Measurements from ENCODE around the gene MYO1H. TPM values are rescaled to one million over a fixed set of nuclear protein-coding genes. Genes with fewer than 3 reads are reported as not detected.
"Not testable (repeated sequence)": the region's sequence is repeated elsewhere in the genome, so short reads cannot be mapped to it uniquely, and the experiment has no call there.

MYO1H gene
- total RNA-seq, 1 experiment from 2014 or later = not detected

DNA sequence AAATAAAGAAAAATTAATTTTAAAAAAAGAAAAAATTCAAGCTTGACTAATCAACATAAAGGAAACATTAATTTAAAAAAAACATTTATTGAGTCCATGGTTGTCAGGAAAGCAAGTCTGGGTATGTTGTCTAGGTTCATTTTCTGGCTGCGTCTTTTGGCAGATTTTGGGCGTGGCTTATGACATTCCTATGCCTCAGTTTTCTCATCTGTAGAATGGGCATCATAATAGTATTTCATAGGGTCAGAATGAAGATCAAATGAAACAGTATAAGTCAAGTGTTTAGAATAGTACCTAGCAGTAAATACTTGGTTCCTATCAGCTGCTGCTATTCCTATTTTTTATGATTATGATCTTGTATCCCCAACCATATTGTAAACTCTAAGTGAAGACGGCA lies 40.5 kb downstream of the MYO1H start:
- Mint-ChIP-seq H3K27ac (ENCODE audit: low read depth, unreplicated experiment) (no peak overlapping the region), H3K36me3 (ENCODE audit: insufficient read depth, unreplicated experiment) (peaks cover 5% of the 10 kb centered on the region), H3K27me3 (ENCODE audit: insufficient read depth, unreplicated experiment) (peaks cover 40% of the 10 kb centered on the region), H3K9me3 (ENCODE audit: unreplicated experiment) (no peaks in the 10 kb centered on the region), H3K4me3 (ENCODE audit: unreplicated experiment) (no peak overlapping the region), H3K4me1 (ENCODE audit: insufficient read depth, unreplicated experiment) (peaks cover 11% of the 10 kb centered on the region)
- ChIA-PET POLR2A (no interaction called here), CTCF (interaction anchor here (0.5 to 5.2 kb wide), 11 partner anchors 13 to 315 kb away, joined by 3 to 116 read pairs (median 3); no protein-coding TSS in a partner anchor)
- TF ChIP-seq, protein P1, sequence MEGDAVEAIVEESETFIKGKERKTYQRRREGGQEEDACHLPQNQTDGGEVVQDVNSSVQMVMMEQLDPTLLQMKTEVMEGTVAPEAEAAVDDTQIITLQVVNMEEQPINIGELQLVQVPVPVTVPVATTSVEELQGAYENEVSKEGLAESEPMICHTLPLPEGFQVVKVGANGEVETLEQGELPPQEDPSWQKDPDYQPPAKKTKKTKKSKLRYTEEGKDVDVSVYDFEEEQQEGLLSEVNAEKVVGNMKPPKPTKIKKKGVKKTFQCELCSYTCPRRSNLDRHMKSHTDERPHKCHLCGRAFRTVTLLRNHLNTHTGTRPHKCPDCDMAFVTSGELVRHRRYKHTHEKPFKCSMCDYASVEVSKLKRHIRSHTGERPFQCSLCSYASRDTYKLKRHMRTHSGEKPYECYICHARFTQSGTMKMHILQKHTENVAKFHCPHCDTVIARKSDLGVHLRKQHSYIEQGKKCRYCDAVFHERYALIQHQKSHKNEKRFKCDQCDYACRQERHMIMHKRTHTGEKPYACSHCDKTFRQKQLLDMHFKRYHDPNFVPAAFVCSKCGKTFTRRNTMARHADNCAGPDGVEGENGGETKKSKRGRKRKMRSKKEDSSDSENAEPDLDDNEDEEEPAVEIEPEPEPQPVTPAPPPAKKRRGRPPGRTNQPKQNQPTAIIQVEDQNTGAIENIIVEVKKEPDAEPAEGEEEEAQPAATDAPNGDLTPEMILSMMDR (IDR thresholded peaks at IDR 0.05; ENCODE audit: unreplicated experiment) = no peak
- no peak for DNase-seq (ENCODE audit: unreplicated experiment)
- intact Hi-C loops (cut with micrococcal nuclease) = loop anchor here (5.0 kb wide), 1 partner anchor 256 kb away; no protein-coding TSS in a partner anchor
- no TSS peak for BruUV-seq (replicated peaks)

DNA sequence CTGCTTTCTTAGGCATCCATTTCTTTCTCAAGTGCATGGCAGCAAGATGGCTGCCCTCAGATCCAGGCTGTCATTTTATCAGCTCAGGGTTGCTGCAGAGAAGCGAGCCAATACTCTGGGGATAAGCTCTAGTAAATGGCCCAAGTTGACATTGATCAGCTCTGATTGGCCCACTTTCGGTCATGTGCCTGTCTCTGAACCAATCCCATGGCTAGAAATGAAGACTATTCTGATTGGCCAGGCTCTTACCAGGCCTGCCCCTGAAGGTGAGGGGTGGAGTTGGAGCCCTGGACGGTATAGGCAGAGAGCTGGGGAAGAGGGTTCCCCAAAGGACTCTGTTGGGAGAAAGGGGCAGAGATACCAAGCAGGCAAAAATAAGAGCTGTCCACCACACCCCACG lies 41.4 kb downstream of the MYO1H start:
- ChIA-PET POLR2A (interaction anchor here (0.7 kb wide), 1 partner anchor 114 kb away, joined by 4 read pairs; no protein-coding TSS in a partner anchor), CTCF (interaction anchor here (0.6 to 5.2 kb wide), 11 partner anchors 27 to 609 kb away, joined by 3 to 116 read pairs (median 4); partner anchors contain the start of gene ALKBH2)
- H3K36me3 Mint-ChIP-seq (ENCODE audit: insufficient read depth, unreplicated experiment) = peaks cover 5% of the 10 kb centered on the region
- peaks cover 39% of the 10 kb centered on the region for H3K27me3 Mint-ChIP-seq (ENCODE audit: insufficient read depth, unreplicated experiment)
- intact Hi-C loops (cut with micrococcal nuclease) = loop anchor here (5.0 kb wide), 1 partner anchor 257 kb away; no protein-coding TSS in a partner anchor
- H3K27ac Mint-ChIP-seq (ENCODE audit: low read depth, unreplicated experiment) = no peak overlapping the region
- H3K9me3 Mint-ChIP-seq (ENCODE audit: unreplicated experiment) = no peaks in the 10 kb centered on the region
- BruUV-seq (replicated peaks) = no TSS peak
- DNase-seq (ENCODE audit: unreplicated experiment) = no peak
- H3K4me1 Mint-ChIP-seq (ENCODE audit: insufficient read depth, unreplicated experiment) = peaks cover 11% of the 10 kb centered on the region
- H3K4me3 Mint-ChIP-seq (ENCODE audit: unreplicated experiment) = no peak overlapping the region
- TF ChIP-seq, protein P1 (IDR thresholded peaks at IDR 0.05; ENCODE audit: unreplicated experiment) = no peak

DNA sequence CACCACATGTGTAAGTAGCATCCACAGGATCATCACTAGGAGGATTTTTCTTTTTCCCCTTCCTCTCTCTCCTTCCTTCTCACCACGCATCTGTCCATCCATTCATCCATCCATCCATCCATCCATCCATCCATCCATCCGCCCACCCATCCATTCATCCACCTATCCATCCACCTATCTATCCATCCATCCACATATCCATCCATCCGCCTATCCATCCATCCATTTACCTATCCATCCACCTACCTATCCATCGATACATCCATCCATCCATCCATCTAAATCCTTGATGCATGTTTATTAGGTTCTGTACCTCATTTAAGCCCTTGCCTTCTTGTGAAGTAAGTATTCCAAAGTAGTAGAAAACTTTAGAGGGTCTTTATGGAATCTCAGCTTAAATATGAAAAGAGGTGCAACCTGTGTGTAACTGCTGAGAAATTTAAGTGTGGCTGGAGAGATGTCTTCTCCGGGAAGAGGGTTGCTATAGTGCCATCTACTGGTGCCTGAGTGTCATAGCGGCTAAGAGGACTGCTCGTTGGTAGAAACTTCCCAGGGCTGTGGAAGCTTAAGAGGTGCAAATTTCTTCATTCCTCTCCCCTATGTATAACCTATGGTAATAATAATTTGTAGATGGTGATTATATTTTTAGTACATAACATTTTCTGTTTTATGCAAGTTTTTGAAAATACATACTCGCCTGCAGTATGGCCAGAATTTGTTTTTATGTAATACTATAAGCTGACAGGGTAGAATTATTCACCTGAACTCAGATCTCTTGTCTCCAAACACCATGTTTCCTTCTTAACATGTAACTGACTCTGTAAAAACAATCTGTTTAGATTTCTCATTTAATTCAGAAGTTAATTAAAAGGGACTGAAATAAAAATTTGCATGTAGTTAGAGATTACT lies 46.0 kb downstream of the MYO1H start:
- Mint-ChIP-seq H3K9me3 (ENCODE audit: unreplicated experiment) (no peaks in the 10 kb centered on the region), H3K27ac (ENCODE audit: low read depth, unreplicated experiment) (no peak overlapping the region), H3K36me3 (ENCODE audit: insufficient read depth, unreplicated experiment) (no peaks in the 10 kb centered on the region), H3K4me3 (ENCODE audit: unreplicated experiment) (no peak overlapping the region), H3K4me1 (ENCODE audit: insufficient read depth, unreplicated experiment) (no peaks in the 10 kb centered on the region), H3K27me3 (ENCODE audit: insufficient read depth, unreplicated experiment) (peaks cover 51% of the 10 kb centered on the region)
- peak; percentile 68 for DNase-seq (ENCODE audit: unreplicated experiment)
- no TSS peak for BruUV-seq (replicated peaks)
- intact Hi-C loops (cut with micrococcal nuclease) = loop anchor here (2.0 kb wide), 2 partner anchors 129 to 283 kb away; no protein-coding TSS in a partner anchor
- TF ChIP-seq, protein P1 (IDR thresholded peaks at IDR 0.05; ENCODE audit: unreplicated experiment) = peak; percentile 90
- ChIA-PET CTCF (interaction anchor here (0.5 to 5.2 kb wide), 51 partner anchors 9 to 485 kb away, joined by 3 to 111 read pairs (median 4); no protein-coding TSS in a partner anchor), POLR2A (interaction anchor here (0.9 to 1.8 kb wide), 5 partner anchors 8 to 282 kb away, joined by 3 to 6 read pairs (median 3); no protein-coding TSS in a partner anchor)

GRCh38 chr12:109394891-109395290 lies 47.2 kb downstream of the MYO1H start:
- no TSS peak for BruUV-seq (replicated peaks)
- no peak overlapping the region for H3K4me3 Mint-ChIP-seq (ENCODE audit: unreplicated experiment)
- POLR2A ChIA-PET = interaction anchor here (0.9 to 1.8 kb wide), 3 partner anchors 16 to 283 kb away, joined by 3 to 6 read pairs (median 3); no protein-coding TSS in a partner anchor

GRCh38 chr12:109404841-109405240 lies 57.1 kb downstream of the MYO1H start:
- H3K9me3 Mint-ChIP-seq (ENCODE audit: unreplicated experiment); H3K4me3 Mint-ChIP-seq (ENCODE audit: unreplicated experiment); DNase-seq (ENCODE audit: unreplicated experiment); H3K27ac Mint-ChIP-seq (ENCODE audit: low read depth, unreplicated experiment); H3K36me3 Mint-ChIP-seq (ENCODE audit: insufficient read depth, unreplicated experiment); H3K4me1 Mint-ChIP-seq (ENCODE audit: insufficient read depth, unreplicated experiment); BruUV-seq (replicated peaks); intact Hi-C loops (cut with micrococcal nuclease); POLR2A ChIA-PET: not testable (repeated sequence)
- H3K27me3 Mint-ChIP-seq (ENCODE audit: insufficient read depth, unreplicated experiment) = peaks cover 54% of the 10 kb centered on the region
- CTCF ChIA-PET = interaction anchor here (1.7 kb wide), 1 partner anchor 11 kb away, joined by 7 read pairs; no protein-coding TSS in a partner anchor

More at GRCh38 chr12:109394891-109395290, 47.2 kb downstream of the MYO1H start:
- Mint-ChIP-seq H3K4me1 (ENCODE audit: insufficient read depth, unreplicated experiment) (no peaks in the 10 kb centered on the region), H3K27ac (ENCODE audit: low read depth, unreplicated experiment) (no peak overlapping the region), H3K9me3 (ENCODE audit: unreplicated experiment) (no peaks in the 10 kb centered on the region), H3K36me3 (ENCODE audit: insufficient read depth, unreplicated experiment) (no peaks in the 10 kb centered on the region), H3K27me3 (ENCODE audit: insufficient read depth, unreplicated experiment) (peaks cover 53% of the 10 kb centered on the region)
- no peak for DNase-seq (ENCODE audit: unreplicated experiment)
- intact Hi-C loops (cut with micrococcal nuclease) = no loop called here
- TF ChIP-seq, protein P1 (IDR thresholded peaks at IDR 0.05; ENCODE audit: unreplicated experiment) = no peak
- CTCF ChIA-PET = interaction anchor here (0.5 to 5.2 kb wide), 12 partner anchors 8 to 592 kb away, joined by 3 to 111 read pairs (median 4); no protein-coding TSS in a partner anchor

Data from MCF 10A (cell line).